ENCODE data around the gene DIDO1.

DIDO1 gene

DNA sequence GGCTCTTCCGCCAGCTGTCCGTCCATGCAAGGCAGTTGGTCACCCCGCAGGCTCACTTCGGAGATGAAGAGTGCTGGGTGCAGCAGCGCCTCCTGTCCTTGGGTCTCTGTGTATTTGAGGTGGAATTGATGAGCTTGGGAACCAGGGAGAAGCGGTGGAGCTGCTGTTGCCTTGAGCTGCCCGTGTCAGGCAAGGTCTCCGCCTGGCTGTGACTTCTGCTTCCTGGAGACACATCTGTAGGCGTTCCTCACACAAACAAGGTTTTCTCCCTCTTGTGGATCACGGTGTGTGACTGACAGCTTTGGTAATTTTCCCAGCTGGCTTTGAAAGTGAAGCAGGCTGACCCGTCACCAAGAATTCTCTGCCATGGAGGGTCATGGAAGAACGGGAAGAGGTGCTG lies 23.7 kb upstream of the DIDO1 start:
- peaks cover 62% of the 10 kb centered on the region for H3K36me3 Mint-ChIP-seq (ENCODE audit: low read depth)
- intact Hi-C loops (cut with micrococcal nuclease) = loop anchor here (5.0 kb wide), 1 partner anchor 88 kb away; the partner anchor contains the start of gene TCFL5
- H3K27ac Mint-ChIP-seq = peak overlapping the region; percentile 29
- no peaks in the 10 kb centered on the region for H3K27me3 Mint-ChIP-seq
- H3K4me3 Mint-ChIP-seq = no peak overlapping the region
- H3K9me3 Mint-ChIP-seq = peaks cover 9% of the 10 kb centered on the region
- H3K4me1 Mint-ChIP-seq (ENCODE audit: low read depth) = peaks cover 50% of the 10 kb centered on the region

GRCh38 chr20:62949153-62949821 lies 23.0 kb upstream of the DIDO1 start:
- intact Hi-C loops (cut with micrococcal nuclease) = no loop called here
- Mint-ChIP-seq H3K27me3 (no peaks in the 10 kb centered on the region), H3K9me3 (peaks cover 9% of the 10 kb centered on the region), H3K27ac (peak overlapping the region; percentile 29), H3K36me3 (ENCODE audit: low read depth) (peaks cover 69% of the 10 kb centered on the region), H3K4me1 (ENCODE audit: low read depth) (peaks cover 43% of the 10 kb centered on the region), H3K4me3 (no peak overlapping the region)

- peaks cover 29% of the 10 kb centered on the region for H3K4me1 Mint-ChIP-seq (ENCODE audit: low read depth)
These were observed 21.4 kb upstream of the DIDO1 start for GRCh38 chr20:62947532-62948300.

DNA sequence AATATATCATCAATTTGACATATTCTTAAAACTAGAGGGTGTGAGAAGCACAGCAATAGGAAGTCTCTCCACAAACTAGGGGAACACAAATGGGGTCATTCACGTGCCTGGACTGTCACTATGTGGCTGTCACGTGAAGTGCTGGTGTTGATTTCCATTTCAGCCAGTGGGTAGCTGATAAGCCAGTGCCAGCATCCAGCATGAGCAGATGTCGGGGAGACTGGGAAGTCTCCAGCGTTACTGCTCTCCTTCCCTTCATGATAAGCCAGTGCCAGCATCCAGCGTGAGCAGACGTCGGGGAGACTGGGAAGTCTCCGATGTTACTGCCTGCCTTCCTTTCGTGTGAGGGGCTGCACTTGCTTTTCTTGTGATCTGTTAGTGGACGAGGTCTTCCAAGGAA lies 20.6 kb upstream of the DIDO1 start:
- Mint-ChIP-seq H3K27ac (no peak overlapping the region), H3K4me3 (no peak overlapping the region), H3K27me3 (no peaks in the 10 kb centered on the region), H3K9me3 (peaks cover 9% of the 10 kb centered on the region), H3K36me3 (ENCODE audit: low read depth) (peaks cover 92% of the 10 kb centered on the region), H3K4me1 (ENCODE audit: low read depth) (peaks cover 28% of the 10 kb centered on the region)
- intact Hi-C loops (cut with micrococcal nuclease) = no loop called here

More at GRCh38 chr20:62947532-62948300, 21.4 kb upstream of the DIDO1 start:
- intact Hi-C loops (cut with micrococcal nuclease) = no loop called here
- Mint-ChIP-seq H3K27me3 (no peaks in the 10 kb centered on the region), H3K4me3 (no peak overlapping the region), H3K27ac (no peak overlapping the region), H3K36me3 (ENCODE audit: low read depth) (peaks cover 84% of the 10 kb centered on the region), H3K9me3 (peaks cover 9% of the 10 kb centered on the region)

DNA sequence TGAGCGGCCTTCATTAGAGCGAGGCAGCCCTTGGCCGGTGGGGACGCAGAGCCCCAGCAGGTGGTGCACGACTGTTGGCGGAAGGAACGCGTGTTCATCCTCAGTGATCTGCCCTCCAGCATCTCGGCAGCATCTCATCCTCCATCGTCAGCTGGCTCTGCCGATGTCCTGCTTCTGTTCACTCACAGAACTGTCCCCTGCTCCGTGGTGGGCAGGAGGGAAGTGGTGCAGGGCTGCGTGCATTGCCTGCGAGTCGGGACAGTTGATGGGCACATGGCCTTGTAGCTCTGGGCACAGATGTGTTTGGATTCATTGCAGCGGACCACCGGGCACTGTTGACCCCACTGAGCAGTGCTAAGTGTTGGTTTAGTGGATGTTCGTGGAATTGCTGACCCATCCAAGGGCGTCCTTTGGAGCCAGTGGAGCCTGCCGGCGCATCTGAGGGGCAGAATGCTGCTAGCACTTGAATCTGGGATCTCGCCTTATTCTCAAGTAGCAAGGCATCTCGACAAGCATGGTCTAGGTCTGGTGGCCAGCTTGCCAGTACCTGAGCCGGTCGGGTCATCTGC lies 19.6 kb upstream of the DIDO1 start:
- Mint-ChIP-seq H3K27me3 (no peaks in the 10 kb centered on the region), H3K9me3 (peaks cover 9% of the 10 kb centered on the region), H3K36me3 (ENCODE audit: low read depth) (peaks cover 99% of the 10 kb centered on the region), H3K4me3 (no peak overlapping the region), H3K4me1 (ENCODE audit: low read depth) (peaks cover 26% of the 10 kb centered on the region), H3K27ac (no peak overlapping the region)
- intact Hi-C loops (cut with micrococcal nuclease) = no loop called here

GRCh38 chr20:62944746-62945145 lies 18.4 kb upstream of the DIDO1 start:
- H3K4me3 Mint-ChIP-seq = no peak overlapping the region
- intact Hi-C loops (cut with micrococcal nuclease) = no loop called here
- H3K4me1 Mint-ChIP-seq (ENCODE audit: low read depth) = peaks cover 19% of the 10 kb centered on the region
- H3K9me3 Mint-ChIP-seq = peaks cover 9% of the 10 kb centered on the region
- peaks cover 97% of the 10 kb centered on the region for H3K36me3 Mint-ChIP-seq (ENCODE audit: low read depth)
- no peaks in the 10 kb centered on the region for H3K27me3 Mint-ChIP-seq
- H3K27ac Mint-ChIP-seq = no peak overlapping the region

GRCh38 chr20:62944184-62944583 lies 17.9 kb upstream of the DIDO1 start:
- Mint-ChIP-seq H3K4me3 (no peak overlapping the region), H3K27ac (no peak overlapping the region), H3K27me3 (no peaks in the 10 kb centered on the region), H3K9me3 (peaks cover 8% of the 10 kb centered on the region), H3K4me1 (ENCODE audit: low read depth) (peaks cover 23% of the 10 kb centered on the region), H3K36me3 (ENCODE audit: low read depth) (peaks cover 98% of the 10 kb centered on the region)
- intact Hi-C loops (cut with micrococcal nuclease) = no loop called here

- H3K9me3 Mint-ChIP-seq = no peaks in the 10 kb centered on the region
- H3K36me3 Mint-ChIP-seq (ENCODE audit: low read depth) = peaks cover 95% of the 10 kb centered on the region
- H3K4me1 Mint-ChIP-seq (ENCODE audit: low read depth) = peaks cover 31% of the 10 kb centered on the region
- H3K27me3 Mint-ChIP-seq = no peaks in the 10 kb centered on the region
- no peak overlapping the region for H3K27ac Mint-ChIP-seq
- intact Hi-C loops (cut with micrococcal nuclease) = no loop called here
- H3K4me3 Mint-ChIP-seq = no peak overlapping the region
These were observed 17.1 kb upstream of the DIDO1 start for GRCh38 chr20:62943396-62943795.

DNA sequence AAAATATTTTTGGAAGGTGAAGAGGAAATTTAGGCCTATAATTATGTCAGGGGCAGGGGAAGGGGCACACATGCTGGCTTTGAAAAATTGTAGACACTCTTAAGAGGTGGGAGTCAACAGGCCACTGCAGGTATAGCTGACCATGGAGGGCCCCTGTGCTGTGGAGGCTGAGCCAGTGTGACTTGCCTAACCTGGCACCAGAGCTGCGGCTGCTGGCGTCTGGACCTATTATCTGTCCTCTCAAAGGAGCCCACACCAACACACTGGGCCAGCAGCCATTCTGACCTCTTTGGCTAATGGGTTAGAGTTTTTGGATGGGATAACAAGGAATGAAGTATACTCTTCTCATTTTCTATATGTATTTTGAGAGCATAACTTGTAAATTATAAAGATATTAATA lies 16.2 kb upstream of the DIDO1 start:
- intact Hi-C loops (cut with micrococcal nuclease) = no loop called here
- Mint-ChIP-seq H3K36me3 (ENCODE audit: low read depth) (peaks cover 91% of the 10 kb centered on the region), H3K27me3 (no peaks in the 10 kb centered on the region), H3K27ac (no peak overlapping the region), H3K4me1 (ENCODE audit: low read depth) (peaks cover 31% of the 10 kb centered on the region), H3K9me3 (no peaks in the 10 kb centered on the region), H3K4me3 (no peak overlapping the region)

DNA sequence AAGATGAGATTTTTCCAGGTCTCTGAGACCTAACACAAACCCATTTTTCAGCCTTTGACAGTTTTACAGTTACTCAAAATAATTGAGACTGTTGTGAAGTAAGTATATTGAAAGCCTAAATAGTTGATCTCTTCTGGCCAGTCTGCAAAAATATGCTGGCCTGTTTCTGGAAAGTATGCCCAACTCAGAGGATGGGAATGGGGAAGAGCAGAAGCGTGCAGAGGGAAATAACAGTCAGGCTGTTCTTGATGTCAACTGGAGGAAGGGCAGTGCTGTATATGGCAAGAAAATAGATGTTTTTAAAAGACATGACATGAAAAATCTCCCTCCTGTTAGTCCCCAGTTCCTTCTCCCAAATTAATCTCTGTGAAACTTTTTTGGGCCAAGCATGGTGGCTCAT lies 15.5 kb upstream of the DIDO1 start:
- Mint-ChIP-seq H3K4me1 (ENCODE audit: low read depth) (peaks cover 35% of the 10 kb centered on the region), H3K27me3 (no peaks in the 10 kb centered on the region), H3K36me3 (ENCODE audit: low read depth) (peaks cover 90% of the 10 kb centered on the region), H3K27ac (no peak overlapping the region), H3K4me3 (no peak overlapping the region), H3K9me3 (no peaks in the 10 kb centered on the region)
- intact Hi-C loops (cut with micrococcal nuclease) = no loop called here

- Mint-ChIP-seq H3K27me3 (no peaks in the 10 kb centered on the region), H3K4me3 (no peak overlapping the region), H3K9me3 (no peaks in the 10 kb centered on the region), H3K36me3 (ENCODE audit: low read depth) (peaks cover 81% of the 10 kb centered on the region), H3K4me1 (ENCODE audit: low read depth) (peaks cover 35% of the 10 kb centered on the region), H3K27ac (no peak overlapping the region)
- intact Hi-C loops (cut with micrococcal nuclease) = no loop called here
These were observed 14.6 kb upstream of the DIDO1 start for GRCh38 chr20:62940875-62941274.

DNA sequence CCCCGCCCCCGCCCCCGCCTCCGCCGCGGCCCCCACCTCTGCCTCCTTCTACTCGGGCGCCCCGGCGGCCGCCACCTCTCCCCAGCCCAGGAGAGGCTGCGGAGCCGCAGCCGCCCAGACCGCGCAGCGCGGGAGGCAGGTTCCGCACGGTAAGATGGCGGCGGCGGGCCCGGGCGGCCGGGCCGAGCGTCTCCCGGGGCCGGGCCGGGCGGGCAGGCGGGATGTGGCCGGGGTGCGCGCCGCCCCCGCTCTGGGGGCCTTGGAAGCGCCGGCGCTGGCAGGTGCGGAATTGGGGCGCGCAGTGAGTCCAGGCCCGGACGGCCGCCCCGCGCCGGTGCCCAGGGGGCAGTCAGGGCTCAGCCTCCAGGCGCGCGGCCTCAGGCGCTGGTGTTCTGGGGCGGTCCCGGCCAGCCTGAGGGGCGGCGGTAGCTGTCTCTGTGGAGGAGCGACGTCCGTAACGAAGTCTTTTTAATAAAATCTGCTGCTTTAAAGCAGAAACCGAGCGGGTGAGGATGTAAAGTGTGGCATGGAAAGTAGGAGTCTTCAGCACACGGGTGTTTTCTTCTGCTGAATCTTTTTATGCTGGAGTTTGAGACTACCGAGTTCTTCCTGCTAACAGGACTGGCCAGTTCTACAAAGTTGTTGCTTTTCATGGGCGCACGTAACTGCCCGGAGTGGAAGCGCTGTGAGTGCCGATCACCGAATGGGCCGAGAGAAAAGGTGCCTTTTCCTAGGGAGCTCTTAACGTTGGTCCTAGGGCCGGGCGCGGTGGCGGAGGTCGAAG lies 12.0 kb upstream of the DIDO1 start, which contains the start of gene GID8:
Gene GID8, plus strand, starts transcription at position 43 of the 784 bp plus-strand sequence. CDS start 3,356 bp downstream, outside the sequence.
- Mint-ChIP-seq H3K36me3 (ENCODE audit: low read depth) (peaks cover 55% of the 10 kb centered on the region), H3K4me3 (peak within 1 kb of the TSS; percentile 96), H3K27me3 (no peaks in the 10 kb centered on the region), H3K9me3 (no peaks in the 10 kb centered on the region), H3K4me1 (ENCODE audit: low read depth) (peaks cover 36% of the 10 kb centered on the region), H3K27ac (peak within 1 kb of the TSS; percentile 91)
- intact Hi-C loops (cut with micrococcal nuclease) = loop anchor here (2.0 to 5.0 kb wide), 2 partner anchors 15 to 36 kb away; partner anchors contain the start of gene SLC17A9

- H3K27me3 Mint-ChIP-seq = no peaks in the 10 kb centered on the region
- H3K4me1 Mint-ChIP-seq (ENCODE audit: low read depth) = peaks cover 43% of the 10 kb centered on the region
- H3K36me3 Mint-ChIP-seq (ENCODE audit: low read depth) = peaks cover 47% of the 10 kb centered on the region
- no peaks in the 10 kb centered on the region for H3K9me3 Mint-ChIP-seq
- peak overlapping the region; percentile 91 for H3K27ac Mint-ChIP-seq
- peak overlapping the region; percentile 96 for H3K4me3 Mint-ChIP-seq
- intact Hi-C loops (cut with micrococcal nuclease) = loop anchor here (2.0 to 5.0 kb wide), 2 partner anchors 15 to 35 kb away; partner anchors contain the start of gene SLC17A9
These were observed 11.2 kb upstream of the DIDO1 start for GRCh38 chr20:62937268-62938104.
